Measurements from ENCODE around the gene PDCD7.

PDCD7 gene

GRCh38 chr15:65174509-65174908 is 40.9 kb upstream of the PDCD7 start:
- no peak overlapping the region for H3K4me3 ChIP-seq (ENCODE audit: low read depth, low read length)
- no peak for DNase-seq (ENCODE audit: low read depth)
- no peak for TF ChIP-seq CTCF (IDR thresholded peaks at IDR 0.05; ENCODE audit: insufficient read depth, low read depth, low read length, missing control alignments)

GRCh38 chr15:65172531-65172930 is 38.9 kb upstream of the PDCD7 start:
- TF ChIP-seq CTCF (IDR thresholded peaks at IDR 0.05; ENCODE audit: insufficient read depth, low read depth, low read length, missing control alignments), result no peak
- no peak overlapping the region for H3K4me3 ChIP-seq (ENCODE audit: low read depth, low read length)
- DNase-seq (ENCODE audit: low read depth), result no peak

- no peak for DNase-seq (ENCODE audit: low read depth)
- no peak for TF ChIP-seq CTCF (IDR thresholded peaks at IDR 0.05; ENCODE audit: insufficient read depth, low read depth, low read length, missing control alignments)
- H3K4me3 ChIP-seq (ENCODE audit: low read depth, low read length), result no peak overlapping the region
Measured at GRCh38 chr15:65171428-65171827, 37.8 kb upstream of the PDCD7 start.

- no peak for TF ChIP-seq CTCF (IDR thresholded peaks at IDR 0.05; ENCODE audit: insufficient read depth, low read depth, low read length, missing control alignments)
- no peak for DNase-seq (ENCODE audit: low read depth)
- no peak overlapping the region for H3K4me3 ChIP-seq (ENCODE audit: low read depth, low read length)
Measured at GRCh38 chr15:65165875-65166274, 32.3 kb upstream of the PDCD7 start.

- no peak for DNase-seq (ENCODE audit: low read depth)
- H3K4me3 ChIP-seq (ENCODE audit: low read depth, low read length), result no peak overlapping the region
- TF ChIP-seq CTCF (IDR thresholded peaks at IDR 0.05; ENCODE audit: insufficient read depth, low read depth, low read length, missing control alignments), result no peak
Measured at GRCh38 chr15:65164139-65164538, 30.5 kb upstream of the PDCD7 start.

GRCh38 chr15:65163041-65163440 is 29.4 kb upstream of the PDCD7 start:
- no peak for TF ChIP-seq CTCF (IDR thresholded peaks at IDR 0.05; ENCODE audit: insufficient read depth, low read depth, low read length, missing control alignments)
- no peak for DNase-seq (ENCODE audit: low read depth)
- H3K4me3 ChIP-seq (ENCODE audit: low read depth, low read length), result no peak overlapping the region

GRCh38 chr15:65156692-65157091 is 23.1 kb upstream of the PDCD7 start:
- TF ChIP-seq CTCF (IDR thresholded peaks at IDR 0.05; ENCODE audit: insufficient read depth, low read depth, low read length, missing control alignments), result no peak

More at GRCh38 chr15:65156692-65157091, 23.1 kb upstream of the PDCD7 start:
- DNase-seq (ENCODE audit: low read depth), result no peak
- no peak overlapping the region for H3K4me3 ChIP-seq (ENCODE audit: low read depth, low read length)

Data from GM12865 (cell line).